ENCODE results near the gene RTN4IP1. TPM values are rescaled to one million over a fixed set of nuclear protein-coding genes. Genes with fewer than 3 reads are reported as not detected.

RTN4IP1 gene
- total and polyA plus RNA-seq, 2 of the 13 experiments (the other 11 are each of a cell fraction or from before 2014, with no cell fraction given): 5.5 to 17.2 TPM

GRCh38 chr6:106629103-106629858 lies at the start of gene RTN4IP1, which contains the start of gene QRSL1 (continued):
- TF ChIP-seq MAZ (IDR thresholded peaks at IDR 0.05; ENCODE audit: borderline replicate concordance, low read depth, low read length): no peak
- 0 out of 2 replicates have a peak, but pooled peaks have one; percentile 26 for TF ChIP-seq MAZ (CRISPR knock-in tag; IDR thresholded peaks at IDR 0.05; ENCODE audit: low read depth)
- TF ChIP-seq NR2F1 (CRISPR knock-in tag; IDR thresholded peaks at IDR 0.05): no peak
- TF ChIP-seq ZBTB7A (CRISPR knock-in tag; IDR thresholded peaks at IDR 0.05): peak; percentile 58; the same call in 1 of the 2 replicates
- no peak for TF ChIP-seq RCOR2 (CRISPR knock-in tag; IDR thresholded peaks at IDR 0.05)
- no peak for TF ChIP-seq ZNF296 (CRISPR knock-in tag; conservative IDR thresholded peaks at IDR 0.05)
- peak; percentile 68 for TF ChIP-seq RFXAP (CRISPR knock-in tag; IDR thresholded peaks at IDR 0.05; ENCODE audit: borderline replicate concordance)
- 0 out of 2 replicates have a peak, but pooled peaks have one; percentile 22 for TF ChIP-seq ELF4 (CRISPR knock-in tag; IDR thresholded peaks at IDR 0.05; ENCODE audit: borderline replicate concordance)
- TF ChIP-seq, protein P1, sequence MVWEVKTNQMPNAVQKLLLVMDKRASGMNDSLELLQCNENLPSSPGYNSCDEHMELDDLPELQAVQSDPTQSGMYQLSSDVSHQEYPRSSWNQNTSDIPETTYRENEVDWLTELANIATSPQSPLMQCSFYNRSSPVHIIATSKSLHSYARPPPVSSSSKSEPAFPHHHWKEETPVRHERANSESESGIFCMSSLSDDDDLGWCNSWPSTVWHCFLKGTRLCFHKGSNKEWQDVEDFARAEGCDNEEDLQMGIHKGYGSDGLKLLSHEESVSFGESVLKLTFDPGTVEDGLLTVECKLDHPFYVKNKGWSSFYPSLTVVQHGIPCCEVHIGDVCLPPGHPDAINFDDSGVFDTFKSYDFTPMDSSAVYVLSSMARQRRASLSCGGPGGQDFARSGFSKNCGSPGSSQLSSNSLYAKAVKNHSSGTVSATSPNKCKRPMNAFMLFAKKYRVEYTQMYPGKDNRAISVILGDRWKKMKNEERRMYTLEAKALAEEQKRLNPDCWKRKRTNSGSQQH (CRISPR knock-in tag; IDR thresholded peaks at IDR 0.05; ENCODE audit: low read depth): peak; percentile 82; the same call in 1 of the 2 replicates
- peak; percentile 54; the same call in 1 of the 2 replicates for TF ChIP-seq ZNF563 (CRISPR knock-in tag; IDR thresholded peaks at IDR 0.05)
- peak; percentile 77; the same call in 1 of the 2 replicates for TF ChIP-seq MYC (CRISPR knock-in tag; IDR thresholded peaks at IDR 0.05; ENCODE audit: borderline replicate concordance)
- TF ChIP-seq ZNF615 (CRISPR knock-in tag; IDR thresholded peaks at IDR 0.05; ENCODE audit: borderline replicate concordance): no peak
- TF ChIP-seq RXRA (CRISPR knock-in tag; IDR thresholded peaks at IDR 0.05): 0 out of 2 replicates have a peak, but pooled peaks have one; percentile 24
- TF ChIP-seq GATAD1 (CRISPR knock-in tag; IDR thresholded peaks at IDR 0.05): peak; percentile 95
- TF ChIP-seq ZNF598 (CRISPR knock-in tag; IDR thresholded peaks at IDR 0.05; ENCODE audit: borderline replicate concordance): peak; percentile 50; the same call in 1 of the 2 replicates
- no peak for TF ChIP-seq ZNF33B (CRISPR knock-in tag; IDR thresholded peaks at IDR 0.05)
- TF ChIP-seq CREB1 (IDR thresholded peaks at IDR 0.05): peak; percentile 53; the same call in 1 of the 2 replicates
- peak; percentile 87 for TF ChIP-seq CREB1 (CRISPR knock-in tag; IDR thresholded peaks at IDR 0.05)
- TF ChIP-seq, protein P2, sequence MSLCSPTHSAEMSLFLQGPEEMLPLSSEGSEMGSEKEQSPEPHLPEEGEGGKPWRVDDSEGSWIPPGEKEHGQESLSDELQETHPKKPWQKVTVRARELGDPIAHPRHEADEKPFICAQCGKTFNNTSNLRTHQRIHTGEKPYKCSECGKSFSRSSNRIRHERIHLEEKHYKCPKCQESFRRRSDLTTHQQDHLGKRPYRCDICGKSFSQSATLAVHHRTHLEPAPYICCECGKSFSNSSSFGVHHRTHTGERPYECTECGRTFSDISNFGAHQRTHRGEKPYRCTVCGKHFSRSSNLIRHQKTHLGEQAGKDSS (CRISPR knock-in tag; IDR thresholded peaks at IDR 0.05; ENCODE audit: borderline replicate concordance, low read depth): no peak
- TF ChIP-seq, protein P3, sequence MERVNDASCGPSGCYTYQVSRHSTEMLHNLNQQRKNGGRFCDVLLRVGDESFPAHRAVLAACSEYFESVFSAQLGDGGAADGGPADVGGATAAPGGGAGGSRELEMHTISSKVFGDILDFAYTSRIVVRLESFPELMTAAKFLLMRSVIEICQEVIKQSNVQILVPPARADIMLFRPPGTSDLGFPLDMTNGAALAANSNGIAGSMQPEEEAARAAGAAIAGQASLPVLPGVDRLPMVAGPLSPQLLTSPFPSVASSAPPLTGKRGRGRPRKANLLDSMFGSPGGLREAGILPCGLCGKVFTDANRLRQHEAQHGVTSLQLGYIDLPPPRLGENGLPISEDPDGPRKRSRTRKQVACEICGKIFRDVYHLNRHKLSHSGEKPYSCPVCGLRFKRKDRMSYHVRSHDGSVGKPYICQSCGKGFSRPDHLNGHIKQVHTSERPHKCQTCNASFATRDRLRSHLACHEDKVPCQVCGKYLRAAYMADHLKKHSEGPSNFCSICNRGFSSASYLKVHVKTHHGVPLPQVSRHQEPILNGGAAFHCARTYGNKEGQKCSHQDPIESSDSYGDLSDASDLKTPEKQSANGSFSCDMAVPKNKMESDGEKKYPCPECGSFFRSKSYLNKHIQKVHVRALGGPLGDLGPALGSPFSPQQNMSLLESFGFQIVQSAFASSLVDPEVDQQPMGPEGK (CRISPR knock-in tag; IDR thresholded peaks at IDR 0.05): 0 out of 2 replicates have a peak, but pooled peaks have one; percentile 13
- TF ChIP-seq ZNF773 (CRISPR knock-in tag; IDR thresholded peaks at IDR 0.05; ENCODE audit: borderline replicate concordance): no peak
- TF ChIP-seq ZSCAN25 (CRISPR knock-in tag; IDR thresholded peaks at IDR 0.05): 0 out of 2 replicates have a peak, but pooled peaks have one; percentile 25
- no peak for TF ChIP-seq EED (CRISPR knock-in tag; IDR thresholded peaks at IDR 0.05)
- TF ChIP-seq, protein P4, sequence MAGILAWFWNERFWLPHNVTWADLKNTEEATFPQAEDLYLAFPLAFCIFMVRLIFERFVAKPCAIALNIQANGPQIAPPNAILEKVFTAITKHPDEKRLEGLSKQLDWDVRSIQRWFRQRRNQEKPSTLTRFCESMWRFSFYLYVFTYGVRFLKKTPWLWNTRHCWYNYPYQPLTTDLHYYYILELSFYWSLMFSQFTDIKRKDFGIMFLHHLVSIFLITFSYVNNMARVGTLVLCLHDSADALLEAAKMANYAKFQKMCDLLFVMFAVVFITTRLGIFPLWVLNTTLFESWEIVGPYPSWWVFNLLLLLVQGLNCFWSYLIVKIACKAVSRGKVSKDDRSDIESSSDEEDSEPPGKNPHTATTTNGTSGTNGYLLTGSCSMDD (CRISPR knock-in tag; IDR thresholded peaks at IDR 0.05): no peak
- TF ChIP-seq ZNF556 (CRISPR knock-in tag; IDR thresholded peaks at IDR 0.05; ENCODE audit: borderline replicate concordance): peak; percentile 65; the same call in 1 of the 2 replicates

Measured in HepG2 (cell line).